Breast epithelium (tissue), 4 donors: ENCODE results near the gene NCOA1. TPM values are rescaled to one million over a fixed set of nuclear protein-coding genes. Genes with fewer than 3 reads are reported as not detected.
"Not testable (repeated sequence)": the region's sequence is repeated elsewhere in the genome, so short reads cannot be mapped to it uniquely, and the experiment has no call there.

ENCODE experiments used
- DNase-seq, 2 donors: peaks; one replicate each; pipeline ENCODE4 v3.0.0-alpha.2; 2019; ENCODE audit warnings: low spot score in 2 of 2
- H3K27ac ChIP-seq, 2 donors: fragments of 200-600 bp; sonication (generic) in 1 of 2; one replicate each; pipeline ENCODE4 v1.5.1; 2016 to 2019; ENCODE audit warnings: mild to moderate bottlenecking in 1 of 2
- H3K27me3 ChIP-seq, 2 donors: fragments of 200-600 bp; sonication (generic) in 1 of 2; one replicate each; pipeline versions ENCODE4 v1.5.1 to v1.6.0; 2017 to 2019; ENCODE audit warnings: control low read depth in 1 of 2, mild to moderate bottlenecking in 1 of 2
- H3K36me3 ChIP-seq: fragments of 200-600 bp; one replicate; pipeline ENCODE4 v1.5.1; 2019
- H3K4me1 ChIP-seq, 2 donors: fragments of 200-600 bp; sonication (generic); one replicate each; pipeline ENCODE4 v1.5.1; 2016 to 2019; ENCODE audit warnings: control low read depth in 1 of 2
- H3K4me3 ChIP-seq, 3 donors: fragments of 200-600 bp; sonication (generic); 1 replicate in 2 of 3; 2 replicates in 1 of 3; pipeline ENCODE4 v1.5.1; 2016 to 2019; ENCODE audit warnings: mild to moderate bottlenecking in 3 of 3, moderate library complexity in 2 of 3
- H3K9me3 ChIP-seq, 2 donors: fragments of 200-600 bp; sonication (generic) in 1 of 2; one replicate each; pipeline ENCODE4 v1.5.1; 2016 to 2019; ENCODE audit warnings: control low read depth in 1 of 2
- CTCF ChIP-seq, 3 donors: fragments of 450-650 bp; IDR thresholded peaks; one replicate each; pipeline ENCODE4 v1.5.1; 2016 to 2017; ENCODE audit warnings: antibody characterized with exemption in 3 of 3, mild to moderate bottlenecking in 3 of 3, moderate library complexity in 3 of 3
- POLR2A ChIP-seq: fragments of 450-650 bp; IDR thresholded peaks from one replicate; pipeline ENCODE4 v1.6.1; 2016; ENCODE audit warnings: antibody characterized with exemption, mild to moderate bottlenecking, moderate library complexity
- POLR2AphosphoS5 ChIP-seq, 3 donors: sonication (generic); formaldehyde crosslinking; IDR thresholded peaks; one replicate each; pipeline ENCODE4 v1.6.1; 2017; ENCODE audit warnings: antibody characterized with exemption in 3 of 3
- intact Hi-C: fragments of 100-400 bp; cut with DNase I; formaldehyde crosslinking; loops from one replicate; pipeline ENCODE4 v1.15.1; 2023; ENCODE audit warnings: low total_unique reads
- total RNA-seq, 3 donors: library from RNA; depleted of rRNA; stranded (reverse); fragments of >200 nt; gene quantifications; one replicate each; pipeline ENCODE4 v1.1.0, GENCODE V29; 2016

NCOA1 gene
- total RNA-seq, 3 donors from 2014 or later = 66.4 to 83.4 (median 69.2) TPM

GRCh38 chr2:24546669-24547068, 55.6 kb downstream of the NCOA1 start:
- Histone ChIP-seq H3K4me1 (no peaks in the 10 kb centered on the region), H3K9me3 (no peaks in the 10 kb centered on the region), H3K4me3 (no peak overlapping the region), H3K36me3 (no peaks in the 10 kb centered on the region), H3K27me3 (no peaks in the 10 kb centered on the region), H3K27ac (no peak overlapping the region)
- DNase-seq = no peak
- intact Hi-C loops = no loop called here
- no peak for TF ChIP-seq POLR2AphosphoS5 (IDR thresholded peaks at IDR 0.05)
- no peak for TF ChIP-seq POLR2A
- TF ChIP-seq CTCF (IDR thresholded peaks at IDR 0.05) = no peak

GRCh38 chr2:24548058-24548457, 57.0 kb downstream of the NCOA1 start:
- H3K27ac ChIP-seq = no peak overlapping the region
- intact Hi-C loops = no loop called here
- no peaks in the 10 kb centered on the region for H3K27me3 ChIP-seq
- H3K36me3 ChIP-seq = no peaks in the 10 kb centered on the region
- H3K9me3 ChIP-seq = no peaks in the 10 kb centered on the region
- H3K4me3 ChIP-seq = no peak overlapping the region
- DNase-seq = no peak
- TF ChIP-seq CTCF (IDR thresholded peaks at IDR 0.05) (no peak), POLR2A (no peak), POLR2AphosphoS5 (IDR thresholded peaks at IDR 0.05) (no peak)
- H3K4me1 ChIP-seq = no peaks in the 10 kb centered on the region

GRCh38 chr2:24550301-24550700, 59.2 kb downstream of the NCOA1 start:
- DNase-seq, H3K36me3 ChIP-seq, H3K27me3 ChIP-seq, H3K4me3 ChIP-seq, H3K27ac ChIP-seq, intact Hi-C loops, H3K4me1 ChIP-seq, H3K9me3 ChIP-seq: not testable (repeated sequence)

DNA sequence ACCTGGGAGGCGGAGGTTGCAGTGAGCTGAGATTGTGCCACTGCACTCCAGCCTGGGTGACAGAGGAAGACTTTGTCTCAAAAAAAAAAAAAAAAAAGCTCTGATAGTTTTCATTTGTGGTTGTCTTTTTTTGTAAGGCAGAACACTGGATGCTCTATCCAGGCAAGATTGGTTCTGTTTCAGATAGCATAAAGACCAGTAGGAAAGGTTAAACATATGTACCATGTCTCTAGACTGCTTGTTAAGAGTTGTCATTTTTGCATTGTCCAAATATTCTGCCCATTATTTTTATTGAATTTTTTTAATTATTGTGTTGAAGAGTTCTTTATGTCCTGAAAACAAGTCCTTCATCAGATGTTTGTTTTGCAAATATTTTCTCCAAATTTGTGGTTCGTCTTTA, 60.0 kb downstream of the NCOA1 start:
- Histone ChIP-seq H3K36me3 (no peaks in the 10 kb centered on the region), H3K4me3 (no peak overlapping the region), H3K27me3 (no peaks in the 10 kb centered on the region), H3K4me1 (no peaks in the 10 kb centered on the region), H3K9me3 (no peaks in the 10 kb centered on the region), H3K27ac (no peak overlapping the region)
- DNase-seq = no peak
- intact Hi-C loops = no loop called here
- TF ChIP-seq CTCF (IDR thresholded peaks at IDR 0.05) = no peak
- no peak for TF ChIP-seq POLR2AphosphoS5 (IDR thresholded peaks at IDR 0.05)
- no peak for TF ChIP-seq POLR2A

GRCh38 chr2:24552836-24553235, 61.8 kb downstream of the NCOA1 start:
- Histone ChIP-seq H3K36me3 (no peaks in the 10 kb centered on the region), H3K27ac (no peak overlapping the region)
- no peak for DNase-seq

More at GRCh38 chr2:24552836-24553235, 61.8 kb downstream of the NCOA1 start:
- H3K9me3 ChIP-seq = no peaks in the 10 kb centered on the region
- H3K4me3 ChIP-seq = no peak overlapping the region
- TF ChIP-seq POLR2A (no peak), POLR2AphosphoS5 (IDR thresholded peaks at IDR 0.05) (no peak), CTCF (IDR thresholded peaks at IDR 0.05) (no peak)
- intact Hi-C loops = no loop called here
- H3K4me1 ChIP-seq = no peaks in the 10 kb centered on the region
- no peaks in the 10 kb centered on the region for H3K27me3 ChIP-seq
